ENCODE measurements around the gene KPNA3.
"Not testable (repeated sequence)": the region's sequence is repeated elsewhere in the genome, so short reads cannot be mapped to it uniquely, and the experiment has no call there.

KPNA3 gene

DNA sequence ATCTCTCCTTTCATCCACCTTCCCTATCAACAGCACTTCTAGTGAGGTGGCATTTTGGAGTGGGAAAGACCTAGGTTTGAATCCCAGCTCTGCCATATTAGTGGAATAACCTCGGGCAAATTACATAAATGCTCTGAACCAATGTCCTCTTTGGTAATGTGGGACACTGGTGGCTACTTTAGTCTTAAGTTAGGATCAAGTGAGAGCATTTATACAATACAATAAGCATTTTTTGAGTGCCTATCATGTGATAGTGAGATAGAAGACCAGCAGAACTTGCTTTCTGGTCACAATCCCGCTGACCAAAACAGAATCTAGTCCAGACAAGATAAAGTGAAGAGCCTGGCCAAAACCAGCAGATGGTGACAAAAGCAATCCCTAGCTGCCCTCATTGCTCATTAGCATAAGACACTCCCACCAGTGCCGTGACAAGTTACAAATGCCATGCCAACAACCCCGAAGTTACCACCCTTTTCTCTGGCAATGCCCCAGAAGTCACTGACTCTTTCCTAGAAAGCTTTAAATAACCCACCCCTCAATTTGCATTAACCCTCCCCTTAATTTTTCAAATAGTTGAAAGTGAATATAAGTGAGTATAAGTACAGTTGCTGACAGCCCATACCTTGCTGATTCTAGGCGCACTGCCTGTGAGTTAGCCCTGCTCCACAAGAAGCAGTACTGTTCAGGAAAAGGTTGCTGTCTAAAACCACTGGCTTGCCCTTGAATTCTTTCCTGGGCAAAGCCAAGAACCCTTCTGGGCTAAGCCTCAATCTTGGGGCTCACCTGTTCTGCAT lies 28.9 kb upstream of the KPNA3 start:
- TF ChIP-seq, protein P1, sequence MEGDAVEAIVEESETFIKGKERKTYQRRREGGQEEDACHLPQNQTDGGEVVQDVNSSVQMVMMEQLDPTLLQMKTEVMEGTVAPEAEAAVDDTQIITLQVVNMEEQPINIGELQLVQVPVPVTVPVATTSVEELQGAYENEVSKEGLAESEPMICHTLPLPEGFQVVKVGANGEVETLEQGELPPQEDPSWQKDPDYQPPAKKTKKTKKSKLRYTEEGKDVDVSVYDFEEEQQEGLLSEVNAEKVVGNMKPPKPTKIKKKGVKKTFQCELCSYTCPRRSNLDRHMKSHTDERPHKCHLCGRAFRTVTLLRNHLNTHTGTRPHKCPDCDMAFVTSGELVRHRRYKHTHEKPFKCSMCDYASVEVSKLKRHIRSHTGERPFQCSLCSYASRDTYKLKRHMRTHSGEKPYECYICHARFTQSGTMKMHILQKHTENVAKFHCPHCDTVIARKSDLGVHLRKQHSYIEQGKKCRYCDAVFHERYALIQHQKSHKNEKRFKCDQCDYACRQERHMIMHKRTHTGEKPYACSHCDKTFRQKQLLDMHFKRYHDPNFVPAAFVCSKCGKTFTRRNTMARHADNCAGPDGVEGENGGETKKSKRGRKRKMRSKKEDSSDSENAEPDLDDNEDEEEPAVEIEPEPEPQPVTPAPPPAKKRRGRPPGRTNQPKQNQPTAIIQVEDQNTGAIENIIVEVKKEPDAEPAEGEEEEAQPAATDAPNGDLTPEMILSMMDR (conservative IDR thresholded peaks at IDR 0.05; ENCODE audit: low read depth) = no peak
- no peak overlapping the region for H3K27ac ChIP-seq
- ChIA-PET POLR2A (ENCODE audit: low non-redundant PET) (no interaction called here), CTCF (interaction anchor here (0.7 kb wide), 1 partner anchor 10 kb away, joined by 3 read pairs; no protein-coding TSS in a partner anchor)
- DNase-seq (ENCODE audit: low spot score) = no peak

DNA sequence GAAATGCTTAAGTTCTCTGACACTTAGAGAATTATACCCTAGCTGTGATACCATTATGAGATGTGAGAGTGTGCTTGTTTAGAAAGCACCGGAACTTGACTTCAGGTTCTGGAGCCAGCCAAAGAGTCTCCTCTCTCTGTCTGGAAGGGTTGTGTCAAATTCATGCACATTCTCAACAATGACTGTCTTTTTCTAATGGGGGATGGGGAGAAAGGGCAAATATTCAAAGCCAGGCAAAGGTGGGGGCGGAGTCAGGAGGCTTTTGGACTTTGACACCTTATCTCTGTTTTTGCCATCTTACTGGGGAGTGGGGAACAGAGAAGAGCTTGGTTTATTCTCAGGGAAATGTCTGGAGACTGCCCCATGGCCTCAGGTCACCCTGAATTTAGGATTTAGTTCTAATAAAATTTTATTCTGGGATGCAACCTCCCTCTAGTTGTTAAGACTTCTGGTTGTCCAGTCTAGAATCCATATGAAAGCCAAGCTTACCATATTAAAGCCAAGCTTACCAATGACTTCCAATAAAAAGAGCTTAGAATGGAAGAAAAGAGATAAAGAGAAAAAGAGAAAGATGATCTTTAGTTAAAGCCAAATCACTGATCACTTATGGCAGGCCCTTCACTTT lies 28.2 kb upstream of the KPNA3 start:
- ChIA-PET POLR2A (ENCODE audit: low non-redundant PET) (no interaction called here), CTCF (interaction anchor here (0.7 kb wide), 1 partner anchor 581 kb away, joined by 3 read pairs; no protein-coding TSS in a partner anchor)
- no peak overlapping the region for H3K27ac ChIP-seq
- TF ChIP-seq, protein P1 (conservative IDR thresholded peaks at IDR 0.05; ENCODE audit: low read depth) = no peak
- DNase-seq (ENCODE audit: low spot score) = no peak

DNA sequence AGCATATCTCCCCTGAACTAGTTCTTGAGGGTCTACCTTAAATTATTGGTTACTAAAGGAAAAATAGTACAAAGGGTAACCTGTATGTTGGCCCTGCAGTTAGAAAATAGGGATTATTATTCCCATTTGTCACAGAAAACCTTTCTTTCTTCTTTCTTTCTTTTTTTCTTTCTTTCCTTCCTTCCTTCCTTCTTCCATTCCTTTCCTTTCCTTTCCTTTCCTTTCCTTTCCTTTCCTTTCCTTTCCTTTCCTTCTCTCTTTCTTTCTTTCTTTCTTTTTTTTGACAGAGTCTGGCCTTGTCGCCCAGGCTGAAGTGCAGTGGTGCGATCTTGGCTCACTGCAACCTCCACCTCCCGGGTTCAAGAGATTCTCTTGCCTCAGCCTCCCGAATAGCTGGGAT lies 23.6 kb upstream of the KPNA3 start:
- H3K27ac ChIP-seq; POLR2A ChIA-PET (ENCODE audit: low non-redundant PET); DNase-seq (ENCODE audit: low spot score): not testable (repeated sequence)
- CTCF ChIA-PET = interaction anchor here (0.7 kb wide), 1 partner anchor 28 kb away, joined by 3 read pairs; no protein-coding TSS in a partner anchor

DNA sequence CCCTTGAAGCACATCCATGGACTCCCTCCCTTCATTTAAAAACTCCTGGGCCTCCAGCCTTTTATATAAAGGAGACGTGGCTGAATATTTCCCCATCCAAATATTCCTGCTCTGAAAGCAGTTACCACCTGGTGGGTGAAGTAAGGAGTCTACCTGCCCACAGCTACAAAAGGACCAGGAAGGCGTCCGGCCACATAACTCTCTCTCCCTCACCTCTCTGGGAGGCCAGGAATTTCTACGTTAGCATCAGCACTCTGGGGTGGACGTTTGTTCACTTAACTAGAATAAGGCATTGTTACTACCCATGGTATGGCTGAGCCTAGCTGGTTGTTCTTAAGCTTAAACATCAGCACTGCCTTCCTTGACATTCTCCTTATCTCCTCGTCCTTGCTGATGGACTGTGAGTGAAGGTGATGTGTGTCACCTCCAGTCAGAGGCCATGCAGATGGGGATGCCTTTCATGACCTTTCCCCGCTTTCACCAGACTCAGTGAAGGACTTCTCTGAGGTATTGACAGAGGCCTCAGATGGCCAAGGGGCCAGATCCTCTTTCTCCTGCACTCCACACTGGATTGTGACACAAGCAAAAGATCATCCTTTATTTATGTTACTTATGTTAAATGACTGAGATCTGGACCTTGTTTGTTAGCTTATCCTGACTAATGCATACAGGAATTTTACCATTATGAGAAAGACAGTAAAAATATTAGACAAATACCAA lies 22.2 kb upstream of the KPNA3 start:
- TF ChIP-seq, protein P1 (conservative IDR thresholded peaks at IDR 0.05; ENCODE audit: low read depth) = no peak
- no peak for DNase-seq (ENCODE audit: low spot score)
- ChIA-PET CTCF (interaction anchor here (0.8 kb wide), 1 partner anchor 1311 kb away, joined by 3 read pairs; no protein-coding TSS in a partner anchor), POLR2A (ENCODE audit: low non-redundant PET) (no interaction called here)
- H3K27ac ChIP-seq = no peak overlapping the region

DNA sequence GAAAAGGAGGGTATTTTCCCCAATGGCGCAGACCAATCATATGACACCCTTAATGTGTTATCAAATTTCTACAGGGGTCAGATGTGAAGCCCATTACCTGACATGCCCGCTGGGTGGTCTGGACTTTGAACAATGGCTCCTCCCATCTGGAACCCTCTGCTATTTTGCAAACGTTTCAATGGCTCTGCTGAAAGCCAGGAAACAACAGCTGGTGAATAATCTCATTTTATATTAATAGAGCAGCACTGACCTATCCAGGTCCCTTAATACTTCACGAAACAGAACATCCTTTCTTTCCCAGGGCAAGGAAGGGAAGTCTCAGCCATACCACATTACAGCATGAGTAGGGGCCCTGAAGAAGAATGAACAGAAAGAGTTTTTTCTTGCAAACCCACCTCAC lies 20.3 kb upstream of the KPNA3 start:
- POLR2A ChIA-PET (ENCODE audit: low non-redundant PET) = no interaction called here
- no peak overlapping the region for H3K27ac ChIP-seq
- no peak for DNase-seq (ENCODE audit: low spot score)
- CTCF ChIA-PET = interaction anchor here (0.6 kb wide), 1 partner anchor 522 kb away, joined by 6 read pairs; no protein-coding TSS in a partner anchor
- TF ChIP-seq, protein P1 (conservative IDR thresholded peaks at IDR 0.05; ENCODE audit: low read depth) = no peak

DNA sequence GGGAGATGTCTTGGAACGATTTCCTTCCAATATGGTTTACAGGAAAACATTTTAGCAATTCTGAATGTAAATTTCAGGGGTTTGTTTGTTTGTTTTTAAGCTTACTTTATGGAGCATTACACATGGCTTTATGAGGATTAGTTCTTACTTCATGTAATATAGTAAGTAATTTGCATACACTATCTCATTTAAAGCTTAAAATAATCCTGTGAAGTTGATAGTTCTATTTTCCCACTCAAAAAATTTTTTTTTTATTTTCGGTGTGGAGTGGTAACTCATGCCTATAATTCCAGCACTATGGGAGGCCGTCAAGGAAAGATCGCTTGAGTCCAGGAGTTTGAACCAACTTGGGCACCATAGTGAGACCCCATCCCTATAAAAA lies 19.0 kb upstream of the KPNA3 start:
- no peak overlapping the region for H3K27ac ChIP-seq
- CTCF ChIA-PET = no interaction called here
- POLR2A ChIA-PET (ENCODE audit: low non-redundant PET) = no interaction called here
- TF ChIP-seq, protein P1 (conservative IDR thresholded peaks at IDR 0.05; ENCODE audit: low read depth) = no peak
- no peak for DNase-seq (ENCODE audit: low spot score)
